ENCODE data around the gene EGFLAM. TPM values are rescaled to one million over a fixed set of nuclear protein-coding genes. Genes with fewer than 3 reads are reported as not detected.
A peak's percentile ranks its signal among the peaks of the same experiment; 100 is the strongest.

The EGFLAM gene
- total and polyA plus RNA-seq, 2 experiments from 2014 or later: 0.06 to 0.27 TPM

- no peaks in the 10 kb centered on the region for H3K9me3 ChIP-seq (ENCODE audit: low read depth)
These were observed 7.3 kb downstream of the EGFLAM start for GRCh38 chr5:38265546-38266179.

DNA sequence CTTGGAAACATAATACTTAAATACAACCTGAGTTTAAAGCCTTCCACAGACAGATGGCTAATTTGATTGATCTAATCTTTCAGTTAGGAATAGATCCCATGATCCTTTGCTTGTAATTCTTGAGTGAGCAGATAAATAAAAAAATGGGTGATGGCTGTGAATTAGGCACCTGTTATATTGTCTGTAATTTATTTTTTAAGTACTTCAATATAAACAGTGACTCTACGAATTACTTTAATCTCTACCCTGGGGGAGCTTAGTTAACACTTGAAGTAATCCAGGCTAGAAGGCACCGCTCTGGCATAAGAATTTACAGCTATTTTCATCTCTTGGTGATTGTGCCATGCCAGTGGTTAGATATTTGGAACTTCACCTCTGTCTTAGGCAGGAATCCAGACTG, 9.0 kb downstream of the EGFLAM start:
- H3K4me3 ChIP-seq: no peak overlapping the region
- no peaks in the 10 kb centered on the region for H3K9me3 ChIP-seq (ENCODE audit: low read depth)
- no peaks in the 10 kb centered on the region for H3K36me3 ChIP-seq
- no peaks in the 10 kb centered on the region for H3K27me3 ChIP-seq
- H3K4me1 ChIP-seq (ENCODE audit: low read depth): peaks cover 3% of the 10 kb centered on the region
- TF ChIP-seq, protein P1, sequence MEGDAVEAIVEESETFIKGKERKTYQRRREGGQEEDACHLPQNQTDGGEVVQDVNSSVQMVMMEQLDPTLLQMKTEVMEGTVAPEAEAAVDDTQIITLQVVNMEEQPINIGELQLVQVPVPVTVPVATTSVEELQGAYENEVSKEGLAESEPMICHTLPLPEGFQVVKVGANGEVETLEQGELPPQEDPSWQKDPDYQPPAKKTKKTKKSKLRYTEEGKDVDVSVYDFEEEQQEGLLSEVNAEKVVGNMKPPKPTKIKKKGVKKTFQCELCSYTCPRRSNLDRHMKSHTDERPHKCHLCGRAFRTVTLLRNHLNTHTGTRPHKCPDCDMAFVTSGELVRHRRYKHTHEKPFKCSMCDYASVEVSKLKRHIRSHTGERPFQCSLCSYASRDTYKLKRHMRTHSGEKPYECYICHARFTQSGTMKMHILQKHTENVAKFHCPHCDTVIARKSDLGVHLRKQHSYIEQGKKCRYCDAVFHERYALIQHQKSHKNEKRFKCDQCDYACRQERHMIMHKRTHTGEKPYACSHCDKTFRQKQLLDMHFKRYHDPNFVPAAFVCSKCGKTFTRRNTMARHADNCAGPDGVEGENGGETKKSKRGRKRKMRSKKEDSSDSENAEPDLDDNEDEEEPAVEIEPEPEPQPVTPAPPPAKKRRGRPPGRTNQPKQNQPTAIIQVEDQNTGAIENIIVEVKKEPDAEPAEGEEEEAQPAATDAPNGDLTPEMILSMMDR (IDR thresholded peaks at IDR 0.05; ENCODE audit: low read depth, low read length): no peak
- DNase-seq (ENCODE audit: low read depth in 1 of 2, low spot score in 1 of 2): no peak
- H3K27ac ChIP-seq: no peak overlapping the region

More at GRCh38 chr5:38265546-38266179, 7.3 kb downstream of the EGFLAM start:
- TF ChIP-seq, protein P1 (IDR thresholded peaks at IDR 0.05; ENCODE audit: low read depth, low read length): peak; percentile 78
- H3K27me3 ChIP-seq: peaks cover 10% of the 10 kb centered on the region
- H3K27ac ChIP-seq: no peak overlapping the region
- DNase-seq (ENCODE audit: low read depth in 1 of 2, low spot score in 1 of 2): peak; percentile 72 to 88
- peaks cover 3% of the 10 kb centered on the region for H3K4me1 ChIP-seq (ENCODE audit: low read depth)
- no peaks in the 10 kb centered on the region for H3K36me3 ChIP-seq
- no peak overlapping the region for H3K4me3 ChIP-seq

DNA sequence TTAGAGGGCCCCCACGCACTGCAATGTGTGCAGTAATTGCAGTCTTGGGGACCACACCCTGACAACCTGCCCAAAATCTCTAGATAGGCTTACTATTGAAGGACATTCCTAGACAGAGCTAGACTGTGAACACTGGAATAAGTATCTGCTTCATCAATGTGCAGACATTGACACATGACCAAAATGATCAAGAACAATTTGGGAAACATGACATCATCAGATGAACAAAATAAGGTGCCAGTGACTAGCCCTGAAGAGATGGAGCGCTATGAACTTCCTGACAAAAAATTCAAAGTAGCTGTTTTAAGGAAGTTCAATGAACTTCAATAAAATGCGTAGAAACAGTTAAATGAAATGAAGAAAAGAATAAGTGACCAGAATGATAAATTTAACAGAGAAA, 15.3 kb downstream of the EGFLAM start:
- TF ChIP-seq, protein P1 (IDR thresholded peaks at IDR 0.05; ENCODE audit: low read depth, low read length): no peak
- no peak for DNase-seq (ENCODE audit: low read depth in 1 of 2, low spot score in 1 of 2)
- no peaks in the 10 kb centered on the region for H3K27me3 ChIP-seq
- no peak overlapping the region for H3K4me3 ChIP-seq
- no peak overlapping the region for H3K27ac ChIP-seq
- H3K36me3 ChIP-seq: no peaks in the 10 kb centered on the region
- H3K9me3 ChIP-seq (ENCODE audit: low read depth): no peaks in the 10 kb centered on the region
- no peaks in the 10 kb centered on the region for H3K4me1 ChIP-seq (ENCODE audit: low read depth)

DNA sequence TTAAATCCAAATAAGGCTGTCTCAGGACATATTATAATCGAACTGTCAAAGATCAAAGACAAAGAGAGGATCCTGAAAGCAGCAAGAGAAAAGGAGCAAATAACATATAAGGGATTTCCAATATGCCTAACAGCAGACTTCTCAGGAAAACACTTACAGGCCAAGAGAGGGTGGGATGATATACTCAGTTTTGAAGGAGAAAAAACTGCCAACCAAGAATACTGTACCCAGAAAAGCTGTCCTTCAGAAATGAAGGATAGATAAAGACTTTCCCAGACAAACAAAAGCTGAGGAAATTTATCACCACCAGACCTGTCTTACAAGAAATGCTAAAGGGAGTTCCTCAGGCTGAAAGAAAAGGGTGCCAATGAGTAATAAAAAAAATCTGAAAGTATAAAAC, 16.0 kb downstream of the EGFLAM start:
- Histone ChIP-seq H3K4me3 (no peak overlapping the region), H3K27ac (no peak overlapping the region), H3K4me1 (ENCODE audit: low read depth) (no peaks in the 10 kb centered on the region), H3K27me3 (no peaks in the 10 kb centered on the region), H3K9me3 (ENCODE audit: low read depth) (no peaks in the 10 kb centered on the region), H3K36me3 (no peaks in the 10 kb centered on the region)
- DNase-seq (ENCODE audit: low read depth in 1 of 2, low spot score in 1 of 2): no peak
- TF ChIP-seq, protein P1 (IDR thresholded peaks at IDR 0.05; ENCODE audit: low read depth, low read length): no peak

- Histone ChIP-seq H3K27ac (no peak overlapping the region), H3K36me3 (no peaks in the 10 kb centered on the region), H3K4me1 (ENCODE audit: low read depth) (no peaks in the 10 kb centered on the region), H3K4me3 (no peak overlapping the region), H3K9me3 (ENCODE audit: low read depth) (no peaks in the 10 kb centered on the region), H3K27me3 (no peaks in the 10 kb centered on the region)
- DNase-seq (ENCODE audit: low read depth in 1 of 2, low spot score in 1 of 2): no peak
- TF ChIP-seq, protein P1 (IDR thresholded peaks at IDR 0.05; ENCODE audit: low read depth, low read length): no peak
These were observed 26.0 kb downstream of the EGFLAM start for GRCh38 chr5:38284384-38284783.
